Amniotic epithelial cell (primary cell): Measurements from ENCODE around the gene TMEM50A.
"Not testable (repeated sequence)": the region's sequence is repeated elsewhere in the genome, so short reads cannot be mapped to it uniquely, and the experiment has no call there.

ENCODE experiments used
- DNase-seq: peaks from one replicate; pipeline ENCODE4 v3.0.0-alpha.2; 2010; ENCODE audit warnings: low read depth

TMEM50A gene

DNA sequence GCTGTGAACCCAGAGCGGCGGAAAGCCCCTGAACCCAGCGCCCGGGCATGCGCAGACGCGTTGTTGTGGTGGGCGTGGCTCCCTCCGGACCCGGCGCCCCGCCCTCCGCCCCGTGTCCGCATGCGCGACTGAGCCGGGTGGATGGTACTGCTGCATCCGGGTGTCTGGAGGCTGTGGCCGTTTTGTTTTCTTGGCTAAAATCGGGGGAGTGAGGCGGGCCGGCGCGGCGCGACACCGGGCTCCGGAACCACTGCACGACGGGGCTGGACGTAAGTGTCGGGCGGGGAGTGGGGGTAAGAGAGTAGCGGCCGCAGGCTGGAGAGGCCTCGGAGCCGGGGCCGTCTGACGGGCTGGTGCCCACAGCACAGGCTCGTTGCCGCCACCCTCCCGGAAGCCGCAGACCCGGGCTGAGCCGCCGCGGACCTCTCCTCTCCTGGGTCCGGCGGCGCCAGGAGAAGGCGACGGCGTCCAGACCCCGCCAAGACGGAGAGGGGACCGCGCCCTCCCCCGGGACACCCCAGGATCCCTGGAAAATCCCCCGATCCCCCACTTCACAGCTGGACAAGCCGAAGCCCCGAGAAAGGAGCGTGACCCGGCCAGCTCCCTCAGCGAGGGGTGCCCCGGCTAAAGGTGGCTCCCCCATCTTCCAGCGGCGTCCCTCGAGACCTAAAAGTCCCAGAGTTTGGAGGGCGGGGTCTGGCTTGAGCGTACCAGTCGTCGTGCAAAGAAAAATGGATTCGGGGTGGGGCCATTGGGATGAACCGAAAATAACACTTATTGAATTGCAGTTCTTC, at the start of gene TMEM50A:
TSS of gene TMEM50A (plus strand) at position 147 of the 794 bp plus-strand sequence. CDS start 2,153 bp downstream, outside the sequence.
- peak; percentile 76 for DNase-seq

DNA sequence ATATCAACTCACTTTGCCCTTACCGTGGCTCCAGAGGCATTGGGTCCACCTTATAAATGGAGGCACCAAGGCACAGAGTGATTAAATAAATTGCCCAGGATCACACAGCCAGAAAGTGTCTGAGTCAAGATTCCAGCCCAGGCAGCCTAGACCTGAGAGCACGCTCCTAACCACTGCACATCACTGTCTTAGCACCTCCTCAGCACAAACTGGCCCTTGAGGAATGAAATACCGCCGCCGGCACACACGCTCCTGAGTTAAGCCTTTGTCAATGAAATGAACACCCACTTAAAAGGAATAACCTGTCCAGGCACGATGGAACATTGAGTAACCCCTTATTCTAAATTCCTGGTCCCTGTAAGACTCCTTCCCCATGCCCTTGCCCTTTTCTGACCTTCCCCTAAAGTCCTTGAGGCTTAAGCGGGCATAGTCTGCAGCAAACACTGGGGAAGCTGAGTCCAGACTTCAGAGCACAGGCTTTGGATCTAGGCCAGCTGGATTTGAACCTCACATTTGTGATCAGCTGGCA, 49.5 kb upstream of the TMEM50A start:
- not testable (repeated sequence) for DNase-seq

DNA sequence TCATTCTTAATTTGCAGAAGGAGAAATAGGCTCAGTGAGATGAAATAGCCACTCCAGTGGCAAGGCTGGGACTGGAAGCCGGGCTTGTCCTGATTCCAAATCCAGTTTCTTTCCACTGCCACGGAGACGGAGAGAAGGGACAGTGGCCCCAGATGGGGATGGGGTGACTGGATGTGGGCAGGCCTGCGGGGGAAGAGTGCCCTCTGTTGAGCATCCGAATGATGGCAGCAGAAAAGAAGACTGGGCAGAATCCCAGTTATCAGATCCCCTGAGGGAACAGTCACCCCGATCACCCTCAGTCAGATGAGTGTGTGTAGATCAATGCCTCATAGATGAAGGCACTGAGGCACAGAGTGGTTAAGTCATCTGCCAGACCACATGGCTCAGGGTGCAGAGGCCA, 48.1 kb upstream of the TMEM50A start:
- DNase-seq: not testable (repeated sequence)

DNA sequence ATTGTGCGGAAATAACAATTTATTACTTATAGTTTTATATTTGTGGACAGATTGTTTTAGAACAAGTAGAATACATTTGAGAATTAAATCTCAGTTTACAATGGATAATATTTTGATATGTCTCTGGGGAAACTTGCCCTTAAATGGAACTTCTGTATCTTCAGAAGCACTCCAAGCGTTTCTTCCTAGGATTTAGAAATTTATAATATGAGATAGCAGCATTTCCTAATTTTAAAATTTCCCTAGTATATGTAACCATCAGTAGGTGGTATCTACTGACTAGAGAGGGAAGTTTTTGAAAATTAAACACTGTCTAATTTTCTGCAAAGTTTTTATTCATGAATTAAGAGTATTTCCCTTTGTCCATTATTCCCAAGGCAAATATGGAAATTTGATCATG, 44.7 kb upstream of the TMEM50A start:
- not testable (repeated sequence) for DNase-seq

DNA sequence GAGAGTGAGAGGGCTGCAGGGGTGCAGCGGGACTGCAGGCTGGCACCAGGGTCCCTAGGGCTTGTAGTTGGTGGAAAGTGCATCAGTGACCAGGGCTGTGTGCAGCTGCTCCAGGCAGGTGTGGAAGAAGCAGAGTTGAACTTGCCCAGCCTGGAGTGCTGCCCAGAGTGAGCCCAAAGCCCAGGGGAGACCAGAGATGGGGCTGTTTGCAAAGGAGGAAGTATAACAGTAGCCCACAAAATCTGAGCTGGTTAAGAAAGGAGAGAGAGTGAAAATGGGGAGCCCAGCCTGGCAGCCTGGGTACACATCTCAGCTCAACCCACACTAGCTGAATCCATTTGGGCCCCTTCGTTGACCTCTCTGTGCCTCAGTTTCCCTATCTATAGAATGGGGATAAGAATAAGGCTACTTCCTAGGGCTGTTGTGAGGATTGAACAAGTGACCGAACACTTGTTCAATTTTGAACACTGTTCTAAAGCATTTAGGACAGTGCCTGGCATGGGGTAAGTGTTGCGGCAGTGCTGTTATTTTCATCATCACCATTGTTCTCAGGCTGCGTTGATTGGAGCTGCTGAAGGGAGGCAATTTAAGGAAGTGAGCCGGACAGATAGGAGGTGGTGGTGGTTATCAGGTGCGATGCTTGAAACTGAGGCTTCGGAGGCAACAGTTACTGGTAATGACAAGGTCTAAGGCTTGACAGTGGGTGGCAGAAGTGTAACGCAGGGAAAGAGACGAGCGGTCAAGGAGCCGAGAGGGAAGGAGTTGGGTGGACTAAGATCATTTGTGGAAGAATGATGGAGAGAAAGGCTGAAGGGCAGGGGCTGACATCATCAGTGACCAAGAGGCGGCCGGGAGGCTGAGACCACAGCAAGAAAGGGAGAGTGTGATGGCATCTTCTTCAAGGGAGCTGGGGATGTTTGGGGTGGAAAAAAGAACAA, 43.0 kb upstream of the TMEM50A start:
- not testable (repeated sequence) for DNase-seq

DNA sequence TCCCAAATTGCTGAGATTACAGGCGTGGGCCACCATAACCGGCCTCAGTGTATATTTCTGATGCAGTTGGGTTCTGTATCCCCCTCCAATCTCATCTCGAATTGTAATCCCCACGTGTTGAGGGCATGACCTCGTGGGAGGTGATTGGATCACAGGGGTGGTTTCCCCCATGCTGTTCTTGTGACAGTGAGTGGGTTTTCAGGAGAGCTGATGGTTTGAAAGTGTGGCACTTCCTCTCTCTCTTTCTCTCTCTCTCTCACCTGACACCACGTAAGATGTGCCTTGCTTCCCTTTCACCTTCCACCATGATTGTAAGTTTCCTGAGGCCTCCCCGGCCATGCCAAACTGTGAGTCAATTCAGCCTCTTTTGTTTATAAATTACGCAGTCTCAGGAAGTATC, 41.6 kb upstream of the TMEM50A start:
- DNase-seq: not testable (repeated sequence)

DNA sequence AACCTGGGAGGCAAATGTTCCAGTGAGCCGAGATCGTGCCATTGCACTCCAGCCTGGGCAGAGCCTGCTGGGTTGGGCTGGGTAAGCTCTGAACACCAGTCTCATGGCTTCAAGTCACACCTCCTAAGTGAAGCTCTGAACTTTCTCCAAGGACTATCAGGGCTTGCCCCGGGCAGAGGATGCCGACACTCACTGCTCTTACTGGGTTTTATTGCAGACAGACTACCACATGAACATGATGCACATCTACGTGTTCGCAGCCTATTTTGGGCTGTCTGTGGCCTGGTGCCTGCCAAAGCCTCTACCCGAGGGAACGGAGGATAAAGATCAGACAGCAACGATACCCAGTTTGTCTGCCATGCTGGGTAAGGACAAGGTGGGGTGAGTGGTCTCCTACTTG, 37.4 kb upstream of the TMEM50A start:
- DNase-seq: not testable (repeated sequence)

DNA sequence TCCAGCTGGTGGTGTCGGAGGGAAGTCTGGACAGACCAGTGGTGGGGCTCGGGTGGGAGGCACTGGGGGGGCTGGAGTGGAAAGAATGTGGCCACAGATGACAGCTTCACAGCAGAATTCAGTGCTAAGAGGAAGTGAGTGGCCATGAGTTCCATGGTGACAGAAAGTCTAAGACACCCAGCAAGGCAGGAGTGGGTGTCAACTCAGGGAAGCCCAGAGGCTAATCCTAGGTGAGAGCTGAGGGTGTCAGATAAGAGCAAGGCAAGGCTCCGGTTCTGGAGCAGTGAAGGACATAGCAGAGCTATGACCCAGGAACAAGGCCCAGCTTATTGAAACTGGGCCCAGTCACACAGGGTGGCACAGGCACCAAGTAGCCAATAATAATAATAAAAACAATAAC, 35.8 kb upstream of the TMEM50A start:
- DNase-seq: not testable (repeated sequence)

DNA sequence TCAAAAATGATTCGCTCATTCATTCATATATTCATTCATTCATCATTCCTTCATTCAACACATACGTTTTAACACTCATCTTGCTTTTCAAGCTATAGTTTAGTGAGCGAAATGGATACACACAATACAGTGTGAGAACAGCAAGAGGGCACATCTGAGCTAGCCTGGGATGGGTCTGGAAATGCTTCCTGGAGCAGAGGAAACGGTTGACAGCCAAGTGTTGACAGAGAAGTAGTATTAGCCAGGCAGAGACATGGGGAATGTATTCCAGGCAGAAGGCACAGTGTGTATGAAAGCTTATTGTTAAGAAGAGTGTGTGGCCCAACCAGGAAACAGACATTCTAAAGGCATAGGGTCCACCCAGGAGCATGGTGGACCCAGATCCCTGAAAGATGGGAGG, 33.2 kb upstream of the TMEM50A start:
- peak; percentile 31 for DNase-seq

DNA sequence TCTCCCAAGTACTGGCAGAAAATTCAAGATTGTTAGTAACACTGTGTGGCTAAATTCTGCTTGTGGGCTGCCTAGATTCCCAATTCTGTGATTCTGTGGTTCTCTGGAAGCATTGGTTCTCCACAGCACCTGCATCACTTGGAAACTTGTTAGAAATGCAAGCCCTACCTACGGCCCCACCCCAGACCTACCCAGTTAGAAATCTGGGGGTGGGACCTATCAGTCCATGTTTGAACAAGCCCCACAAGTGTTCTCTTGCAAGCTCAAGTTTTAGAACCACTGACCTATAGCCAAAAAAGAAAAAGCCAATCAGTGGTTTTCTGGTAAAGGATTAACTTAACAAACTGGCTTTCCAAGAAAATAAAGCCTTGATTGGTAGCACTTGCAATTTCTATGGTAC, 30.0 kb upstream of the TMEM50A start:
- not testable (repeated sequence) for DNase-seq

DNA sequence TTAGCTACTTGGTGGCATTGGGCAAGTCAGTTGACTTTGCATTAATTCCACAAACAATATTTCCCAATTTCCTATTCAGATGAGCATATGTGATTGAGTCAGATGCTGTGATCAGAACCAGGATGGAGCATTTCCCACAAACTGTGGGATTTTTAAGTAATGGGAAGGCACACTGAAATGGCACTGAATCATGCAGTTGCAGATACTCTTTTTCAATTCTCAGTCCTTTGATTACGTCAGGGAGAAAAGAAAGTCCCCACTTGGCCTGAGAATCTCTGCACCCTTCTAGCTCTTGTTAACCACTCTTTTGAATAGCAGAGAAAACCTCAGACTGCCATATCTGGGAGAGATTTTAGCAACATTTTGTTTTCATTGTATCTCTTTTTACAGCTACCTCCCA, 29.0 kb upstream of the TMEM50A start:
- DNase-seq: peak; percentile 71

DNA sequence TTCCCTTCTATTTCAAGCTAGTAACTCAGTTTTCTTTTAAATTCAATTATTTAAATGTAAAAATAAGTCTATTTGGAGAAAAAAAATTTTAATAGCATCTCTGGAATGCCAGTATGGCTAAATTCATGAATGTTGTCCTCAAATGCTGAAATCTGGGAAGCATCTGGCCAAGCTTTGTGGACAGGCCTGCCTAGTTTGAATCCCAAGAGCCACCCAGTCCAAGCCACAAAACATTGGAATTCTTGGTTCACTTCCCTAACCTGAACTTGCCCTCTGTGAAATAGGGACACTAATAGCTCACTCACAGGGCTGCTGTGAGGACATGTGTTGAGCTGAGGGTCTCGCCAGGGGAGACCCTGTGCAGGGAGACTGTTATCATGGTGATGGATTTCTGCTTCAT, 28.6 kb upstream of the TMEM50A start:
- DNase-seq: peak; percentile 12

DNA sequence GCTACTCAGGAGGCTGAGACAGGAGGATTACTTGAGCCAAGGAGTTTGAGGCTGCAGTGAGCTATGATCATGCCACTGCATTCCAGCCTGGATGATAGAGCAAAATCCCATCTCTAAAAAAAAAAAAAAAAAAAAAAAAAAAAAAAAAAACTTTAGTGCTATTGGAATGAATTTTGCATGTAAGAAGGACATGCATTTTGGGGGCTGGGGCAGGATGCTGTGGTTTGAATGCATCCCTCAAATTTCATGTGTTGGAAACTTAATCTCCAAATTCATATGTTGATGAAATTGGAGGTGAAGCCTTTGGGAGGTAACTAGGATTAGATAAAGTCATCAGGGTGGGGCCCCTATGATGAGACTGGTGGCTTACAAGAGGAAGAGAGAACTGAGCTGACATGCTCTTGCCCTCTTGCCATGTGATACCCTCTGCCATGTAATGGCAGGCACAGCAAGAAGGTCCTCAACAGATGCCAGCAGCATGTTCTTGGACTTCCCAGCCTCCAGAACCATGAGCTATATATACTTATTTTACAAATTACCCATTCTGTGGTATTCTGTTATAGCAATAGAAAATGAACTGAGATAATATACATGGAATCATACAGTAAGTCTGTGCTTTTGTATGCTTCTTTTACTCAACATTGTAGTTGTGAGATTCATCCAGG, 25.2 kb upstream of the TMEM50A start:
- not testable (repeated sequence) for DNase-seq

DNA sequence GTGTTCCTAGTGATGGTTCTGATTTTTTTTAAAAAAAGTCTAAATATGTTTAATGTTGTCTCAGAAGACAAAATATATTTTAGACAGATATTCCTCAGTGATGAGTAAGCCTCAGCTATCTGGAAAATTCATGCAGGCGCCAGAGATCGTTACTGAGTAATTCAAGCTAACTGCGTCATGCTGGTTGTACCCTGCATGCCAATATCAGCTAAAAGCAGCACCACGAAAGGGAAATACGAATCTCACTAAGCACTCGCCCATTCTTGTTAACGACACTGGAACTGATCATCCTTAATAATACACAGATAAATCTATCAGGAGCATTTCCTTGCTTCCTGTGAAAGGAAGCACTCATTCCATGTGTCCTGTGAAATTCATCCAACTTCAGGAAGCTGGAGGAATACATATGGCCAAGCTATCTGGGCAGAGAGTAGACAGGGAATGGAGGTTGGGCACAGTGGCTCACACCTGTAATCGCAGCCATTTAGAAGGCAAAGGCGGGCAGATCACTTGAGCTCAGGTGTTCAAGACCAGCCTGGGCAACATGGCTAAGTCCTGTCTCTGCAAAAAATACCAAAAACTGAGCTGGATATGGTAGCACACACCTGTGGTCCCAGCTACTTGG, 17.7 kb upstream of the TMEM50A start:
- DNase-seq: peak; percentile 87

DNA sequence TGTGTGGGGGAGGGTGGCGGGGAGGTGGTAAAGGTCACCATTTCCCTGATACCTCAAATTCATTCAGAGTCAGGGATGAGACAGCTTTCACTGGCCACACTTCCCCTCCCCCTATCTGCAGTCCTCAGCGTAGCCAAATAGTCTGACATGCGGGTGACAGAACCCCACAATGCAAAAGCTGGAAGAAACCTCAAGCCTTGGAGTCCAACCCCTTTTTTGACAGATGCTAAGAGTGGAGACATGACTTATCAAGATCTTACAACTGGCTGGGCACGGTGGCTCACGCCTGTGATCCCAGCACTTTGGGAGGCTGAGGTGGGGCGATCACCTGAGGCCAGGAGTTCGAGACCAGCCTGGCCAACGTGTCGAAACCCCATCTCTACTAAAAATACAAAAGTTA, 16.0 kb upstream of the TMEM50A start:
- not testable (repeated sequence) for DNase-seq

DNA sequence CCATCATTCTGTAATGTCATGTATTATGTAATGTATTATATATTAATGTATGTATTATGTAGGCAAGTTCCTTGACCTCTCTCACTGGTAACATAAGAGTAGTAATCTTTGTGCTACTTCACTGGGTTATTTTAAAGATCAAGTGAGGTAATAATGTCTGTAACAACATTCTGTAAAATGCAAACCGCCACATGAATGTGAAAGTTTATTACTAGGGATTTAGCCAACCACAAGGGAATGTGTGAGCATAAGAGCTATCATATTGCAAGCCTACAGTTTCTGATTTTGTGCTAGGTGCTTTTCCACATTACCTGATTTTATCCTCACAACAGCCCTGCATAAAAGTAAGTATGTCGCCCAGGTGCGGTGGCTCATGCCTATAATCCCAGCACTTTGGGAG, 13.7 kb upstream of the TMEM50A start:
- not testable (repeated sequence) for DNase-seq

DNA sequence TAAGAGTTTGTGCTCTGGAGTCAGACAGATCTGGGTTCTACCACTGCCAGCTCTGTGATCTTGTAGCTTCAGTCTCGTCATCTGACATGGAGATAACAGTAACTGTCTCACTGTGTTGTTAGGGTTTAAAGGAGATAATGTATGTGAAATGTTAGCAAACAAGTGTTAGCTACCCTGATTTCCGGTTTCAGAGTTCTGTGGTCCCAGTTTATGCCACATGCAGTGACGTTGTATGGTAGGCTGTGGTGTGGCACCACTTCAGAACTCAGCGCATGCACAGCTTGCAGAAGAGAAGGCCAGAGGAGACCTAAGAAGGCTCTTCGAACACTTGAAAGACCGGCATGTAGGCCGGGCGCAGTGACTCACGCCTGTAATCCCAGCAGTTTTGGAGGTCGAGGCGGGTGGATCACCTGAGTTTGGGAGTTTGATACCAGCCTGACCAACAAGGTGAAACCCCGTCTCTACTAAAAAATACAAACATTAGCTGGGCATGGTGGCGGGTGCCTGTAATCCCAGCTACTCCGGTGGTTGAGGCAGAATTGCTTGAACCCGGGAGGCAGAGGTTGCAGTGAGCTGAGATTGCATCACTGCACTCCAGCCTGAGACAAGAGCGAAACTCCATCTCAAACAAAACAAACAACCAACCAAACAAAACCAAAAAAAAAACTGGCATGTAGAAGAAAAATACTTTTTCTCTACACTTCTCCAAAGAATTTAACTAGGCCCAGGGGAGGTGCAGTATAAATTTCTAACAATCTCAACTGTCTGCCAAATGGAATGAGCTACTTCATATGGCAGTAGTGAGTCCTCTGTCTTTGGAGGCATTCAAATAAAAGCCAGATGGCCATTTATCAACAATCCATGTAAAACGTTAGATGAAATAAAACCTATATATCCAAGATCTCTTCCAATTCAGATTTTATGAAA, 10.0 kb upstream of the TMEM50A start:
- DNase-seq: not testable (repeated sequence)

DNA sequence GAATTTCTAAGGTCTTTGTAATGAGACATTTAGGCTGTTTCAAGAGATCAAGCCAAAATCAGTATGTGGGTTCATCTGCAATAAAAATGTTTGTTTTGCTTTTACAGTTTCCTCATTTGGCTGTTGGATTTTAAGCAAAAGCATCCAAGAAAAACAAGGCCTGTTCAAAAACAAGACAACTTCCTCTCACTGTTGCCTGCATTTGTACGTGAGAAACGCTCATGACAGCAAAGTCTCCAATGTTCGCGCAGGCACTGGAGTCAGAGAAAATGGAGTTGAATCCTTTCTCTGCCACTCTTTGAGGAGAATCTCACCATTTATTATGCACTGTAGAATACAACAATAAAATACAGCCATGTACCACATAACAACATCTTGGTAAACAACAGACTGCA, 9.3 kb upstream of the TMEM50A start:
- DNase-seq: not testable (repeated sequence)

DNA sequence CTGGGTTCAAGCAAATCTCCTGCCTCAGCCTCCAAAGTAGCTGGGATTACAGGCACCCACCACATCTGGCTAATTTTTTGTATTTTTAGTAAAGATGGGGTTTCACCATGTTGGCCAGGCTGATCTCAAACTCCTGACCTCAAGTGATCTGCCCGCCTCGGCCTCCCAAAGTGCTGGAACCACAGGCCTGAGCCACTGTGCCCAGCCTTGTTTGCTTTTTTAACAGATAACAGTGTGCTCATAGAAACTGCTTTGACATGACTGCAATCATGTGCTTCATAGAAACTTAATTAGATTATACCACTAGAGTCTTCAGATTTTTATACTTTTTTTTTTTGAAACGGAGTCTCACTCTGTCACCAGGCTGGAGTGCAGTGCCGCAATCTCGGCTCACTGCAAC, 8.8 kb upstream of the TMEM50A start:
- not testable (repeated sequence) for DNase-seq

DNA sequence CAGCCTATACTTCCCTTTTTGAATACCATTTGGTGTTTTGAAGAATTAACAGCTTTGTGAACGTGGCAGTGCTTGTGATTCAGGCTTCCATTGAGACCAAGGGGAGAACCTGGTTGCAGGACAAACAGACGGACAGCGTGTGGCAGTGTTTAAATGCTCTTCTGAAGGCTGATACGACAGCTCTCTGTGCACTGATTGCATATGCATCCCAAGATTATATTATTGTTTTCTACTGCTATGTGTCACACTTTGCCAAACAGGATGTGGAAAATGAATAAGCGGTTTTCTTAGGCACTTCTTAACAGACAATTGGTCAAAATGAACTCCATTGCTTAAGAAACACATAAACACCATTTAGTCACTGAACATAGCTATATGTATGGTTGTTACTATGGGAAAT, 8.2 kb upstream of the TMEM50A start:
- DNase-seq: peak; percentile 78
